Suppressor macrophage (primary cell): ENCODE data around the gene IL1RL1.

Source experiments
- DNase-seq, 4 experiments: peaks; one replicate each; pipeline ENCODE4 v3.0.0-alpha.2; 2020 to 2022

Gene IL1RL1

DNA sequence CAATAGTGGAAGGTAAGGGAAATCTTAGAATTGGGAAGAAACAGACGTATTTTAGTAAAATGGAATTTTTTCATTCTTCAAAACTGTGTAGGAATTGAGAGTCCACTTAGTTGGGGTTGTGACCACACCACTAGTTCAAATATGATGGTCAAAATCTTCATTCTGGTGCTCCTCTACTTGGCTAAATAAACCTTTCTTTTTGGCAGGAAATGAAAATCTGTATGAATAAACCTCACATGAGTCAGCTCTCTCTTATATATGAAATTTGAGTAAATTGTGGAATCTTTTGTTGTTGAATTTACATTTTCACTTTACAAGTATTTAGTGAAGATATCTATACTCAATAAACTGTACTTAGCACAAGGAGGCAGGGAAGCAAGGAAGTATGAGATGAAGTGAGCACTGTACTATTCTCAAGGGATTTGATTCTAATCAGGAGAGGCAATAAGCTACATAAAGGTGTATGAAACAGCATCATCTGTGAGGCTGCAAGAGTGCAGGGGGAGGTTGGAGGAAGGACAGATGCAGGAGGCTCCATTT lies 64.8 kb downstream of the IL1RL1 start:
- no peak for DNase-seq

DNA sequence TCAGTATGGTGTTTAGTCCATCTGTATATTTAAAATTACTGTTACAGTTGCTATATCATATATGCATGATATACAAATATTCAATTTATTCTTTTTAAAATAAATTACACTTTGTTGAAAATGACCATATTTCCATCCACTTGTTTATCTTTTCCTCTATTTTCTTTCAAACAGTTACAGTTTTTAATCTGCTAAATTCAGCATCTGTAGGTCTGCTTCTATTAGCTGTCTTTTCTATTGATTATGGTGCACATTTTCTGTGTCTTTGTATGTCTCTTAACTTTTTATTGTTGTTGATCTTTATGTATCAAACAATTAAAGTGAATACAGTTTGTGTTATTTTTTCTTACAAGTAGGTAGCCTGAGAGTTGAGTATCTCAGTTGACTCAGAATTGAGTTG lies 72.4 kb downstream of the IL1RL1 start:
- no peak for DNase-seq

DNA sequence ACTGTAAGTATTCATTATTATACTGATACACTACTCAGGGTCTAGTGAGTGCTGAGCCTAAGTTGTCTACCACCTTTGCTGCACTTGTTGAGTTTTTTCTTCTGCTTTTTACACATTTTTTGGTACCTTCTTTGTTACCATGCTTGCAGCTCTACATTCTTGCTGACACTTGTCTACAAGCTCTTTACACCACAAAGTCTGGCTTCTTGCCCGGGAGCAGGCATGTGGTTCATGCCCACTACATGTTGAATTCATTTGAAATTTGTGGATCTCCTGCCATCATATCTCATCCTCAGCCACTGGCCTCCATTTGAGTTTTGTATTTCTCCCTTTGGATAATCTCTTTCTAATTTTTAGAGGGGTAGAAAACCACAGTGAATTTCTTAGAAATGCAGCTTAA lies 74.2 kb downstream of the IL1RL1 start:
- no peak for DNase-seq

DNA sequence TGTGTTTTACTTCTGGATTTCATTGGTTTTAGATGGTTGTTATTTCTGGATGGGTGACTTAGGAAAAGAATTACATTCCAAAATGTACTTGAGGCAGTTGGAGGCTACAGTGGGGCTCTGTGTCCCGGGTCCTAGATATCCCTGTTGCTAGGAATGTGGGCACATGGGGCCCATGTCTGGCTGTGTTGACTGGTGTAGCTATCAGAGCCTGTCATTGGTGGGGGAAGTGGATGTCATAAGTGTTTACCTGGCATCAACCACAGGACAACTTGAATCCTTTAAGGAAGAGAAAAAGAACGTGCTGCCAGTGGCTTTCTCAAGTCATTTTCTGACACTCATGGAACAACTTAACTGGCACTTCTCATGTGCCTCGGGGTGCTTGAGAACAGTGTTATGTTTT lies 74.6 kb downstream of the IL1RL1 start:
- no peak for DNase-seq

DNA sequence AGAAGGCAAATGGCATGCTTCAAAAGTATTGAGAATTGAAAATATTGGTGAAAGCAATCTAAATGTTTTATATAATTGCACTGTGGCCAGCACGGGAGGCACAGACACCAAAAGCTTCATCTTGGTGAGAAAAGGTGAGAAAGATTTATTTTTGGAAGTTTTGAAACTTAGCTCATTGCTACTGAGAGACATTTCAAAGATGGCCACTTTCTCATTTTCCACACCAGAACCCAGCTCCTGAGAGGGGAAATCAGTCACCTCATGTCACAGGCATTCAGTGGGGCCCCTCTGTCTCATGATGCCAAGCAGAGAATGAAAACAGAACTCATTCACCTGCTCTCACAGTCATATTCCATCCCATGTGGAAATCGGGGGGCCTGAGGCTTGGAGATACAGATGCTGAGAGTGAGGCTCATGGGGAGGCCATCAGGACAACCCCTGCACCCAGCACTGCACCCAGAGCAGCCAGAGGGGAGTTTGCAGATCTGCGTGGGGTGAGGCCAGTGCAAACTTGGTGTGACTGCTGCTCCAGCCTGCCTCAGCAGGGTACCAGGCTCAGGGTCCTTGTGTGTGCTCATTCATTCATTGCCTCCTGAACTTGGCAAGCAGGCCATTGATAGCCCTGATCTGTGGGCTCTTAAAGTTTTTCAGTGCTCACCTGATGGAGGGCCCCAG lies 75.6 kb downstream of the IL1RL1 start:
- no peak for DNase-seq

DNA sequence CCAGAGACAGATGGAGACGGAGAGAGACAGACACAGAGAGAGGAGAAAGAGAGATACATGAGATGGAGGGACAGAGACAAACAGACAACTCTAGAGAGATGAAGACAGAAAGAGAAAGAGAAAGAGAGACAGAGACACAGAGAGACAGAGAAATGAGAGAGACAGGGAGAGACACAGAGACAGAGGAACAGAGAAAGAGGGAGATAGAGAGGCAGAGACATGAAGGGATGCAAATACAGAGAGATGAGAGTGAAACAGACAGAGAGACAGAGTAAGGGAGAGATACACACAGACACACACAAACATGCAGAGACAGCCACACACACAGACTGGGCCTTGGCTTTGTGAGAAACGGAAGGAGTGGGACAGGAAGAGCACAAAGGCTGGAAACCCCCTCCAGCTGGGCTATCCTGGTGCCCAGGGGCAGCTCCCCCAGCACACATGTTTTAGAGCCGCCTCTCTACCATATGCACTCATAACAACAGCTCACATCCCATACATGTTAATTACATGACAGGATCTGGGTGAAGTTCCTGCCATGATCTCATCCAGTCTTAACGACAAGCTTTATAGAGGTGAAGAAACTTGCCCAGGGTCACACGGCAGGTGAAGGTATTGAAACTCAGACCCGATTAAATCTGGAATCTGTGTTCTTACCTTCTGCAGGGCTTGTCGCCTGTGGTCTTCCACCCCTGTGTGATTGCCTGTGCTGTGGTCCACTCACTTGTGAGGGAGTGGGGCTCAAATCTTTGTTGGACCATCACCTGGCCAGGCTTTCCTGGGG lies 76.6 kb downstream of the IL1RL1 start:
- DNase-seq: no peak

DNA sequence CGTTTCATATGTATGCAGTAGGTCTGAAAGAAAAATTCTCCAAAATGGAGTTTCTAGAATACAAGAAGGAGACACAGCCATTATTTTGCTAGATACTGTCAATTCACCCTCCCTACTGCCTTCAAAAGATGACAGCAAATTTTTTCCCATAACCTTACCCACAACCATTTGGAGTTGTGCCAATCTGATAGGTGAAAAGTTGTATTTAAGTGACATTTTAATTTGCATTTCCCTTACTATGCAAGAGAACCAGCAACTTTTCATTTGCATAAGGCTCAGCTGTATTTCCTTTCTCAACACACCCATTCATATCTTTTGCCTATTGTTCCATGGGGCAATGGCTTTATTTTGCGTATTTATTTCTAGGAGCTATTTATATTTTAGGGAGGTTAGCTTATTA lies 80.2 kb downstream of the IL1RL1 start:
- DNase-seq: no peak

DNA sequence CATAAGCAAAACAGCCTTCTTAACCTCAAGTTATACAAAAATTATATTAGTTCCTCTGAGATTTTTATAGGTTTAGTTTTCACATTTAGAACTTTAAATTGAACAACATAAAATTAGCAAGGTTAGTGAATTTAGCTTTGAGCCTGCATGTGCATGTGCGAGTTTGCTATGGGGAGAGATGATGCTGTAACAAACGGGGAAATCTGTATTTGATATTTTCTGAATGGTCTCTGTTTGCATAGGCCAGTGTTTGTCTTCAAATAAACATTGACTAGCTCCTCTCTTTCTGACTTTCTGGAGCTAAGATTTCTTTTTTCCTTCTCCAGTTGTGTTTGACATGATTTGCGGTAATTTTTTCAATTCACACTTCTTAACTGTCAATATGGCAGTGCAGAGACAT lies 80.7 kb downstream of the IL1RL1 start:
- no peak for DNase-seq

DNA sequence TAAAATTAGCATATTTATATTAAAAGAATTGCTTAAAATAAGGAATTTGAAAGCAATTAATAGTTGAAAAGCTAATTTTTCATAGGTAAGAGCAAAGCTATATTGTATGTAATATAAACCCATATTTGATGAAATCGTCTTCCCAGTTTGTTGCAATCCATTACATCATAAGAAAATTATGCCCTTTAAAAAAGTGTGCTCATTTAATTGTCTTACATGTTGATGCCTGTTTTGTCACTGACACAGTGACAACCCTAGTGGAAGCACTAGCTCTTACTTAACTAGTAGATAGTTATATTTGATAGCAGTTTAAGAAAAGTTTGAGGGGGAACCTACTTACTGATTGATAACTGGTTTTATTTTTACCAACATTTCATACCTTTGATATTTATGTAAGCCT lies 81.6 kb downstream of the IL1RL1 start:
- DNase-seq: no peak

DNA sequence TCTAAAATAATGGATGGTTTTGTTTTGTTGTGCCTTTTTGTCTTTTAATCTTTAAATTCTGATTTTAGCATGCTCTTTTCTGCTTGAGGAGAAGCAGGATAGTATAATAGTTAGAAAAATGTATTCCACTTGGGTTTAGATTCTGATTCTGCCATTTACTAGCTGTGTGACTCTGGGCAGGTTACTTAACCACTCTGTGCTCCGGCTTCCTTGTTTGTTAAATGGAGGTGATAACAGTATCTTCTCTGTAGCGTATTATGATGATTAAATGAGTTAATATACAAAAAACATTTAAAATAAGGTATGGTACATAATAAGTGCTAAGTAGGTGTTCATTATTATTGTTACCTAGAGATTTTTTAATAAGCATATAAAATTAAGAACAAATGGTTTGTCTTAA lies 84.6 kb downstream of the IL1RL1 start:
- DNase-seq: no peak

DNA sequence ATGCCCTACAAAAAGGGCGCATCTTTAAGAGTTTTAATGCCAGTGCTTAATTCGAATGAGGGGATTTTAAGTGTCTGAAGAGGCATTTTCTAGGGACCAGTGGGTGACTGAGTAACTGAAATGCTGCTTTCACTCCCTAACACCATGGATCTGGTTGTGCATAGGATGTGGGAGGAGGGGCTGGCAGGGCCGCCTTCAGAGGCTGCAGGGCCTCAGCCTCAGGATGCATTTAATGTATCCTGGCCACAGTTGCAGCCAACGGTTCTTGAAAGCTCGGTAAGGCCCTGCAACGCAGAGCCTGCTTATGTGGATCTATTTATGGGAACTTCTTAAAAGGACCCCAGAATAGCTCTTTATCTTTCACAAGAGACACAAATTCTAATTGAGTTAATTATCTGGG lies 85.8 kb downstream of the IL1RL1 start:
- no peak for DNase-seq

DNA sequence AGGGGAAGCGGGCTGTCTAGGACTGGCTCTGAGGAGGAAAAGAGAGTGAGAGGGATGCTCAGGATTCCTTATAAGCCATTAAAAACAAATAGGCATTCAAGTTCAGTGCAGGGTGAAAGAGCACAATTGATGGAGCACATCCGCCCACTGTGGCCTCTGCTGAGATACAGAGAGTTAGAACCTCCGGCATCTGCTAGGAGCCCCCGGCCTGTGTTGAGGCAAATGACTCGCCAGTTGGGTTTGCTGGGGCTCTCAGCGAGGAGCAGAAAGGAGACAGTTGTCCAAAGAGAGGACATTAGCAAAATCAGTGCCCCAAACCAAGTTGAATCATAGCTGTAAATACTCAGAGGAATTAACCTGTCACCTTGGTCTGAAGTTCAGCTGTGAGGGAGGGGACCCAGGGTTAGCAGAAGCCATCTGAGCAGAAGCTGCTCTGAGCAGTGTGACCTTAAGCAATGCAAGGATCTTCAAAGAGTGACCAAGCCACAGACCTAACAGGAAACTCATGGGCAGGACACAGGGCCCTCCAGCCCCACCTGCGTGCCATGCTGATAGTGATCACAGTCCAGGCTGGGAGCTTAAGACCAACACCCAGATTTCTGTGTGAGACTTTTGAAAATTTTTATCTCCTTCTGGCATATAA lies 88.3 kb downstream of the IL1RL1 start:
- no peak for DNase-seq

DNA sequence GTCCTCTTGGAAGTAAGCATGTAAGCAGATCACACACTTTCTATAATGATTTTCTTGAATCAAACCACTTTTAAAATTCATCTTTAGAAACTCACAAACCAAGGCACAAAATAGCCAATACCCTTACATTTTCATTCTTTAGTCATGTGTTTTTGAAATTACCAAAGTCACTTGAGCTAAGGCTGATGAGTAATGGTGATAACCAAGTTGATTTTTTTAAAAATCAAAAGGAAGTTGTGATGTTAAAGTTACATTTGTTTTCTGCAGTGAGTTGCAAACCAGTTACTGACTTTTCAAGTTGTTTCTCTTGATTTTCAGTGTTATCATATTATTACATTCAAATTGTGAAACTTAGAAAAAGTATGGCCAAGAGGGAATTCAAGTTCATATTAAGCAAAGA lies 90.1 kb downstream of the IL1RL1 start:
- DNase-seq: peak in 2 of 4 experiments; percentile 53 to 54
